Measurements from ENCODE around the gene CRY1.

DNA sequence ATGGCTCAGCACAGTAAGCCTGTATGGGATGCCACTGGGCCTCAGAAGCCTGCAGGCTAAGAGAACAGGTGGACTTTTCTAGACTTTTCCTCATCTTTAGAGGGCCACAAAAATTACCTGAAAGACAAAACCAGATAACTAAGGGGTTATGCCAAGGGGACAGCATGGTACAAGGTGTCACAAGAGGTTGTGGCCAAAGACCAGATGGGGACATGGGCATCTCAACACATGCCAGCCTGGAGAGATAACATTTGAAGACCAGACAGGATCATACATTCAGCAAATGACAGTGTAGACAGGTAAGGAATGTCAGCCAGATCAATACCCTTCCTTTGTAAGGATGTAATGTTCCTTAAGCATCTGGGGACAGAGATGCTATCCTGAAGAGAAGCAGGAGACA is 8.9 kb upstream of the CRY1 start:
- TF ChIP-seq BHLHE40 (IDR thresholded peaks at IDR 0.05; ENCODE audit: low read depth, low read length) = no peak
- TF ChIP-seq RAD21 (IDR thresholded peaks at IDR 0.05; ENCODE audit: low read length) = no peak
- no peak for TF ChIP-seq MXI1 (IDR thresholded peaks at IDR 0.05; ENCODE audit: borderline replicate concordance, low read depth, low read length)
- no peak for TF ChIP-seq POLR2A (IDR thresholded peaks at IDR 0.05; ENCODE audit: low read depth, low read length)
- TF ChIP-seq, protein P1, sequence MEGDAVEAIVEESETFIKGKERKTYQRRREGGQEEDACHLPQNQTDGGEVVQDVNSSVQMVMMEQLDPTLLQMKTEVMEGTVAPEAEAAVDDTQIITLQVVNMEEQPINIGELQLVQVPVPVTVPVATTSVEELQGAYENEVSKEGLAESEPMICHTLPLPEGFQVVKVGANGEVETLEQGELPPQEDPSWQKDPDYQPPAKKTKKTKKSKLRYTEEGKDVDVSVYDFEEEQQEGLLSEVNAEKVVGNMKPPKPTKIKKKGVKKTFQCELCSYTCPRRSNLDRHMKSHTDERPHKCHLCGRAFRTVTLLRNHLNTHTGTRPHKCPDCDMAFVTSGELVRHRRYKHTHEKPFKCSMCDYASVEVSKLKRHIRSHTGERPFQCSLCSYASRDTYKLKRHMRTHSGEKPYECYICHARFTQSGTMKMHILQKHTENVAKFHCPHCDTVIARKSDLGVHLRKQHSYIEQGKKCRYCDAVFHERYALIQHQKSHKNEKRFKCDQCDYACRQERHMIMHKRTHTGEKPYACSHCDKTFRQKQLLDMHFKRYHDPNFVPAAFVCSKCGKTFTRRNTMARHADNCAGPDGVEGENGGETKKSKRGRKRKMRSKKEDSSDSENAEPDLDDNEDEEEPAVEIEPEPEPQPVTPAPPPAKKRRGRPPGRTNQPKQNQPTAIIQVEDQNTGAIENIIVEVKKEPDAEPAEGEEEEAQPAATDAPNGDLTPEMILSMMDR (conservative IDR thresholded peaks at IDR 0.05; ENCODE audit: low read depth, low read length) = no peak
- TF ChIP-seq NFE2L2 (IDR thresholded peaks at IDR 0.05; ENCODE audit: low read depth, low read length) = no peak
- TF ChIP-seq RFX5 (IDR thresholded peaks at IDR 0.05; ENCODE audit: low read depth, low read length) = no peak
- no peak for TF ChIP-seq ELK1 (IDR thresholded peaks at IDR 0.05; ENCODE audit: borderline replicate concordance, low read depth, low read length)
- TF ChIP-seq MAFK (IDR thresholded peaks at IDR 0.05; ENCODE audit: low read depth, low read length) = no peak

Measured in IMR-90 (cell line).